HG03354 (cell line): ENCODE measurements around the gene GOLGA8K.
"Not testable (repeated sequence)": the region's sequence is repeated elsewhere in the genome, so short reads cannot be mapped to it uniquely, and the experiment has no call there.

Source experiments
- ATAC-seq: cut with Tn5 transposase; IDR thresholded peaks from one replicate; pipeline ENCODE4 v1.9.1; 2021; ENCODE audit warnings: mild to moderate bottlenecking; ENCODE audit not compliant: unreplicated experiment, poor library complexity, severe bottlenecking

GOLGA8K gene

DNA sequence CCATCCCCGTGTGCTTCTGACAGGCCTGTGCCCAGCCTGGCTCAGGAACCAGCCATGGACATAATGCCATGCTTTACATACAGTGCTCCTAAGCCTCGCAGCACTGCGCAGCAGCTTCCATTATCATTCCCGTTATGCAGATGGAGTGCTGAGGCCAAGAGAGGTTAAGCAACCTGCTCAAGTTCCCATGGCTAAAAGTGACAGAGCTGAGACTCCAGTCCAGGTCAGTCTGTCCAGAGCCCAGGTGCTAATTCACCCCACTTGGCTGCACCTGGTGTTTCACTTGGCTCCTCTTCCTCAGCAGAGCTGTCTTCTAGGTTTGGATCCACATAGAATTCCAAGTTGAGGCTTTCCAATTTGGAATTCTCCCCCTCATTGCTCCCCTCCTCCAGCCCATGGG is 41.4 kb downstream of the GOLGA8K start:
- not testable (repeated sequence) for ATAC-seq

DNA sequence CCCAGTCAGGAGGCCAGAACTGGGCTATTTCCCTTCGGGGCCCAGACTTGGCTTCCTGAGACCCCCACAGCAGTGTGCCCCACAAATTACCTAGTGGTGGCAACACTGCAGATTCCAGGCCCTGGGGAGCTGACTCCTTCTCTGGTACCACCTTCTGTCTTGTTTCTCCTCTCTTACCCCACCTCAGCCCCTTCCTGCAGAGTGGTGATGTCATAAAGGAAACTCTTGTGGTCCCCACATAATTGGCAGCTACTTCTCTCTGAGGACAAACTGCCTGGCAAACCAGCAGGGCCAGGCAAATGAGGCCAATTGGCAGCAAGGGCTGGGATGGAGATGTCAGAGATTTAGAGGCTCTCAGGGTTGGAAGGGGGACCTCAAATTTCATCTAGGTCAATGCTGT is 44.6 kb downstream of the GOLGA8K start:
- not testable (repeated sequence) for ATAC-seq

DNA sequence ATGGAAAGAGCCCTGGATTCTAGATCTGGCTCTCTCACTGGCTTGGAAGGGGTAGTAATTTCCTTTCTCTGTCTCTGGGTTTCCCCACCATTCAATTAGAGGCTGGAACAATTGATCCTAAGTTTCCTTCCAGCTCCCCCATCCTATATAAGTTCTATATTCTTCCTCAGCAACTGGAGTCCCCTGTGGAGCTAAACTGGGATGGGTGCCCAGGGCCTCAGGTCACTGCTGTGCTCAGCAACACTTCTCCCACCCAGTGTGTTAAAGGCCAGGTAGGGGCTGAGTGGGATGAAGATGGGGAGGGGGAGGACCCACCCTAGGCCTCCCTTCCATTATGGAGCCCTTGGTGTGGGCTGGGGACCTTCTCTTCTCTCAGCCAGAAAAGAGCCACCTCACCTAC is 46.2 kb downstream of the GOLGA8K start:
- ATAC-seq: not testable (repeated sequence)

DNA sequence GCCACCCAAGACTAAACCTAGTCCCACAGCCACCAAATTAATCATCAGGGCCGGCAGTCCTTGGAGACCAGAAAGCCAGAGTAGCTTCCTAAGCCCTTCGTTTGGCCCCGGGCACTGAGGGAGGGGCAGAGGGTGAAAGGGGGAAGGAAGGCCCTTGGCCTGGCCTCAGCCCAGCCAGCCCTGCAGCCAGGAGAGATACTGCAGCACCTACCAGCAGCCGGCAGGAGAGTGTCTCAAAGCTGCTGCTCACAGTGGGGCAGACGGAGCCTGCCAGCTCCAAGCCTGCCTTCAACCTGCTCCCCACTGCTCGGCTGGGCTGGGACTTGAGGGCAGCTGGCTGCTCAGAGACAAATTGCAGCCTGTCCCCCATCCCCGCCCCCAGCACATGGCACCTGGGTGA is 50.3 kb downstream of the GOLGA8K start:
- not testable (repeated sequence) for ATAC-seq

DNA sequence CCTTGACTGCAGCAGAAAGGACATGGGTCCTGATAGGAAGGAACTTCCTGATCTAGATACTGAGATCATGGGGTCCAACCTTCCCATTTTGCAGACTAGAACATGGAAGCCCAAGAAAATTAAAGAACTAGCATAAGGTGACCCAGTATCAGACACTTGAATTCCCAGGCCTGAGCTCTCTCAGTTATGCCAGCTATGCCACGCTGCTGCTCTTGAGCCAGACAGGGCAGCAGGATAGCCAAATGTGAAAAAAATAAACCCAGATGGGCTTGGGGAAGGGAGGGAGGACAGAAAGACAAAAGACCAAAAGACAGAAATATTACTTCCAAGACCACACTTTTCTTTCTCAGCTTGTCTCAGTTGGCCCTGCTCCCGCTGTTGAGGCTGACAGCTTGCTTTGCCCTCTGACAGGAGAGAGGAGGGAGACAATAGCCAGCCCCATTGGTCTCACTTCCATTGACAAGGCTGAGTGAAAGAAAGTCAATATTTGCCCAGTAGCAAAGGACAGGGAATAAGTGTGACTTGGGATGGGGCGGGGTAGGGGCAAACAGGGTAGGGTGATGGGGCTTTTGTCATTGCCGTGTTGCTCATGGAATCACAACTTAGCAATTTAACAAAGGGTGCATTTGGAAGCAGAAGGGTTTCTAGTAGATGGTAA is 52.4 kb downstream of the GOLGA8K start:
- not testable (repeated sequence) for ATAC-seq

DNA sequence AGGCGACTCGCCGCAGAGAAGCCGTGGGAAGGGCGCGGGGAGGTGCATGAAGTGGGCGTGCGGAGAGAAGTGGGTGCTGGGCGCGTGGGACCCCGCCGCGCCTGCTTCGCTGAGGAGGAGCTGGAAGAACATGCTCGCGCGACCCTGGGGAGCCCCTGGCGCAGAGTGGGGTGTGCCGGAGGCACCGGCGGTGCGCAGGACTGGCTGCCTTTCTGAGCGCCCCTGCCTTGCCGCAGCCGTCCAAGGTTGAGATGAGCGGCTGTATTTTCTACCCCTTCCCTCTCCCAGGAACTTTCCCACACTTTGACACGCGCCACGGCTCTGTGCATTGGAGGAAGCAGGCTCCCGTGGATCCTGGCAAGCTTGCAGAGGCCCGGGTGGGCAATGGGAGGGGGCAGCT is 56.1 kb downstream of the GOLGA8K start:
- ATAC-seq: not testable (repeated sequence)

DNA sequence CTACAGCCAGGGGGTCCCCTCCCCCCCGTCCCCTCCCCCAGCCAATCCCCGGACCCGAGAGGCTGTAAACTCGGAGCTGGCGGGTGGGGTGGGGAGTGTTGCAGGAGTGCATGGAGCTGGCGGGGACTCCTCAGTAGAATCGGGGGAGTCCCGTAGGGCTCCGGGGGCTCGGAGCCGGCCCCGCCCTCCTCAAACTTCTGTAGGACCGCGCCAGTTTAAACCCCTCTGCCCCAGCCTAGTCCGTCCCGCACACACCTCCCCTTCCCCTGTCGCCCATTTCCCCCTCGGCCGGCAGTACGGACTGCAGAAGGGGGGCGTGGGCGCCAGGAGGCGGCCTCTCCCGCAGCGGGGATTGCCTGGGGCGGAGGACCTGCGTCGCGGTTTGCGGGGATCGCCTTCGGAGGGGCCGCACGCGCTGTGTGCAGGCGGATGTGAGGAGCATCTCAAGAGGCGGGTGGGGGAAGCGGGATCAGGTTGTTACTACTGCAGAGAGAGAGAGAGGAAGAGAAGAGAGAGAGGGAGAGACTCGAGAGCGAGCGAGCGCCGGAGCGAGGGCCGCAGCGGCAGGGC is 57.0 kb downstream of the GOLGA8K start:
- not testable (repeated sequence) for ATAC-seq

DNA sequence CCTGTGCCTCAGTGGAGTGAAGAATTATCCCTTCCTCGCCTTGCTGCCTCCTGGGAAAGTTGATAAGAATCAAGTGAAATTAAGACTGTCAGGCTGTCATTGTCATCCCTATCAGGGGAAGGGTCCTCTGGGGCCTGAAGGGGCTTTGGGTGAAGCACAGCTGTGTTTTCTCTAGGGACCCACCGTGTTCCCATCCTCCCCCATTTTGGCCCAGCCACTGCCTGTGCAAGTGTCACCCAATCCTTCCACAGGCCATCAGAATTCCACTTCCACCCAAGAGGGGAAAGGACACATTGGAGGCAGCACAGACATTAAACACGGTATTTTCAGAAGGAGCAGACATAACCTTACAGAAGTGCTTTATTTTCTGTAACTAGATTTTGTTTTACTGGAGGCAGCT is 59.2 kb downstream of the GOLGA8K start:
- not testable (repeated sequence) for ATAC-seq
